Vagina (tissue), 2 donors: ENCODE data around the gene GALNTL6. TPM values are rescaled to one million over a fixed set of nuclear protein-coding genes. Genes with fewer than 3 reads are reported as not detected.

Experiments
- DNase-seq, 2 donors: peaks; one replicate each; pipeline ENCODE4 v3.0.0-alpha.2; 2017; ENCODE audit errors: extremely low spot score in 2 of 2
- H3K27ac ChIP-seq: fragments of 200-600 bp; sonication (generic); one replicate; pipeline ENCODE4 v1.5.1; 2019
- H3K27me3 ChIP-seq: fragments of 200-600 bp; sonication (generic); one replicate; pipeline ENCODE4 v1.5.1; 2019
- H3K36me3 ChIP-seq, 2 donors: fragments of 200-600 bp; sonication (generic); one replicate each; pipeline ENCODE4 v1.5.1; 2017 to 2019
- H3K4me1 ChIP-seq: fragments of 200-600 bp; sonication (generic); one replicate; pipeline ENCODE4 v1.5.1; 2019
- H3K4me3 ChIP-seq, 2 donors: fragments of 200-600 bp; sonication (generic); 1 replicate in 1 of 2; 2 replicates in 1 of 2; pipeline ENCODE4 v1.5.1; 2016 to 2019
- H3K9me3 ChIP-seq: fragments of 200-600 bp; sonication (generic); one replicate; pipeline ENCODE4 v1.5.1; 2019
- POLR2A ChIP-seq, 2 donors: fragments of 450-650 bp; IDR thresholded peaks; one replicate each; pipeline ENCODE4 v1.6.1; 2017; ENCODE audit warnings: antibody characterized with exemption in 2 of 2, mild to moderate bottlenecking in 2 of 2, moderate library complexity in 2 of 2
- POLR2AphosphoS5 ChIP-seq, 2 donors: sonication (generic); formaldehyde crosslinking; IDR thresholded peaks; one replicate each; pipeline ENCODE4 v1.9.0; 2017; ENCODE audit warnings: antibody characterized with exemption in 2 of 2, mild to moderate bottlenecking in 2 of 2, low read depth in 1 of 2; ENCODE audit not compliant: insufficient read depth in 1 of 2
- intact Hi-C: fragments of 100-400 bp; cut with DNase I; formaldehyde crosslinking; loops from one replicate; pipeline ENCODE4 v1.15.1; 2023
- total RNA-seq: library from RNA; depleted of rRNA; stranded (reverse); fragments of >200 nt; gene quantifications from one replicate; pipeline ENCODE4 v1.2.3, GENCODE V29; 2016
- TF ChIP-seq, protein P1 (sequence below), 3 experiments: fragments of 450-650 bp in 2 of 3; fragments of 200-600 bp in 1 of 3; sonication (generic) in 1 of 3; IDR thresholded peaks; one replicate each; pipeline ENCODE4 v1.5.1; 2017 to 2019; ENCODE audit warnings: antibody characterized with exemption in 3 of 3, mild to moderate bottlenecking in 2 of 3, moderate library complexity in 2 of 3

GALNTL6 gene
- total RNA-seq, 1 donor from 2014 or later: 0.74 TPM

DNA sequence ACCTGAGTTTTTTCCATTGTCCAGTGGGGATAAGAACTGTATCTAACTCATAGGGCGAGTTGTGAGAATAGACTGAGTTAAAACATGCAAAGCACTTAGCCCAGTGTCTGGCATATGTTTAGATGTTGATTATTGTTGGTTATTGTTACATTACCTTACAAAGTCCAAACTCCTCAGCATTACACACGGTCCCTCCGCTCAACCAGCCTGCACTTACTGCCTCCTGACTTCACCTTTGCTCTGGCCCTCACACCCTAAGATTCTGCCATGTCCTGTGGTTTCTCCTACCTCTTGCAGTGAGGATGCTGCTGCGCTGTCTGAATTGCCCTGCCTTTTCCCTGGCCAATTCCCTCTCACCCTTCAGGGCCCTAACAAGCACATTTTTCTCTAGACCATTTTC is 1053.2 kb downstream of the GALNTL6 start:
- no peak for DNase-seq
- Histone ChIP-seq H3K27ac (no peak overlapping the region), H3K9me3 (no peaks in the 10 kb centered on the region), H3K36me3 (no peaks in the 10 kb centered on the region), H3K27me3 (no peaks in the 10 kb centered on the region), H3K4me1 (no peaks in the 10 kb centered on the region), H3K4me3 (no peak overlapping the region)
- intact Hi-C loops: no loop called here
- TF ChIP-seq, protein P1, sequence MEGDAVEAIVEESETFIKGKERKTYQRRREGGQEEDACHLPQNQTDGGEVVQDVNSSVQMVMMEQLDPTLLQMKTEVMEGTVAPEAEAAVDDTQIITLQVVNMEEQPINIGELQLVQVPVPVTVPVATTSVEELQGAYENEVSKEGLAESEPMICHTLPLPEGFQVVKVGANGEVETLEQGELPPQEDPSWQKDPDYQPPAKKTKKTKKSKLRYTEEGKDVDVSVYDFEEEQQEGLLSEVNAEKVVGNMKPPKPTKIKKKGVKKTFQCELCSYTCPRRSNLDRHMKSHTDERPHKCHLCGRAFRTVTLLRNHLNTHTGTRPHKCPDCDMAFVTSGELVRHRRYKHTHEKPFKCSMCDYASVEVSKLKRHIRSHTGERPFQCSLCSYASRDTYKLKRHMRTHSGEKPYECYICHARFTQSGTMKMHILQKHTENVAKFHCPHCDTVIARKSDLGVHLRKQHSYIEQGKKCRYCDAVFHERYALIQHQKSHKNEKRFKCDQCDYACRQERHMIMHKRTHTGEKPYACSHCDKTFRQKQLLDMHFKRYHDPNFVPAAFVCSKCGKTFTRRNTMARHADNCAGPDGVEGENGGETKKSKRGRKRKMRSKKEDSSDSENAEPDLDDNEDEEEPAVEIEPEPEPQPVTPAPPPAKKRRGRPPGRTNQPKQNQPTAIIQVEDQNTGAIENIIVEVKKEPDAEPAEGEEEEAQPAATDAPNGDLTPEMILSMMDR (IDR thresholded peaks at IDR 0.05): no peak
- TF ChIP-seq POLR2AphosphoS5 (IDR thresholded peaks at IDR 0.05; ENCODE audit: insufficient read depth in 1 of 2, low read depth in 1 of 2) (no peak), POLR2A (IDR thresholded peaks at IDR 0.05) (no peak)

DNA sequence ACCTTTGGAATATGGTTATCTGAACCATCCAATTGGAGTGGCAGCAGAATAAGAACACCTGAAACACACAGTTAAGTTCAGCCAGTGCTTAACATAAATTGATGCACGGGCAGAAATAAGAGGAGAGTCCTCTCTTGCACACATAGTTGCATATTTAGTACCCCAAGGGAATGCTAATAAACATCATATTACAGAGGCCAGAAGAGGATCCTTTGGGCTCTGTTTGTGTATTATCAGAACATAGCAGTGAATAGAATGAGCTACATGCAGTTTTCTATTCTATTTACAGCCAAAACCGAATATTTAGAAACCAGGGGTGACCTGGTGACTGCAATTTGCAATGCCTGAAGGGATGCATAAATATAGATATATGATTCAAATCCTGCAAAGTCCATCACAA is 1054.6 kb downstream of the GALNTL6 start:
- intact Hi-C loops: no loop called here
- H3K4me3 ChIP-seq: no peak overlapping the region
- H3K27ac ChIP-seq: no peak overlapping the region
- H3K9me3 ChIP-seq: no peaks in the 10 kb centered on the region
- DNase-seq: no peak
- H3K27me3 ChIP-seq: no peaks in the 10 kb centered on the region
- H3K4me1 ChIP-seq: no peaks in the 10 kb centered on the region
- H3K36me3 ChIP-seq: no peaks in the 10 kb centered on the region
- no peak for TF ChIP-seq POLR2A (IDR thresholded peaks at IDR 0.05)
- TF ChIP-seq, protein P1 (IDR thresholded peaks at IDR 0.05): no peak
- TF ChIP-seq POLR2AphosphoS5 (IDR thresholded peaks at IDR 0.05; ENCODE audit: insufficient read depth in 1 of 2, low read depth in 1 of 2): no peak

DNA sequence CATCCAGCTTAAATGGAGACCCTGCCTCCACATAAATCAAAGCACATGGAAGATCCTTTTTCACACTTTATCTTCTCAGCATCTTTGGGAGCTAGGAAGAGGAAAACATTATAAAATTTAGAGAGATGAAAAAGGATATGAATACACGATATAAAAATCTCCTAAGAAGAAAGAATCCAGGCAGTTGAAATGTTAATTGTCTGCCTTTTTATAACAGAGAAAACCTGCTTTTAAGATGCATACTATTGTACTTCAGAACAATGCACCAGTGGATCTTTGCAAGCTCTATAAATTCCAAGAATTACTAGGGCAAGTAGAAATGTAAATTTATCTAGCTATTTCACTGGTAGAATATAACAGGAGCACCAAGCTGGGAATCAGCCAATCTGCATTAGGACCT is 1055.1 kb downstream of the GALNTL6 start:
- no peaks in the 10 kb centered on the region for H3K27me3 ChIP-seq
- no peaks in the 10 kb centered on the region for H3K36me3 ChIP-seq
- no peaks in the 10 kb centered on the region for H3K4me1 ChIP-seq
- TF ChIP-seq POLR2AphosphoS5 (IDR thresholded peaks at IDR 0.05; ENCODE audit: insufficient read depth in 1 of 2, low read depth in 1 of 2): no peak
- TF ChIP-seq, protein P1 (IDR thresholded peaks at IDR 0.05): no peak
- no peak for TF ChIP-seq POLR2A (IDR thresholded peaks at IDR 0.05)
- no peak for DNase-seq
- intact Hi-C loops: no loop called here
- no peak overlapping the region for H3K27ac ChIP-seq
- no peak overlapping the region for H3K4me3 ChIP-seq
- no peaks in the 10 kb centered on the region for H3K9me3 ChIP-seq

DNA sequence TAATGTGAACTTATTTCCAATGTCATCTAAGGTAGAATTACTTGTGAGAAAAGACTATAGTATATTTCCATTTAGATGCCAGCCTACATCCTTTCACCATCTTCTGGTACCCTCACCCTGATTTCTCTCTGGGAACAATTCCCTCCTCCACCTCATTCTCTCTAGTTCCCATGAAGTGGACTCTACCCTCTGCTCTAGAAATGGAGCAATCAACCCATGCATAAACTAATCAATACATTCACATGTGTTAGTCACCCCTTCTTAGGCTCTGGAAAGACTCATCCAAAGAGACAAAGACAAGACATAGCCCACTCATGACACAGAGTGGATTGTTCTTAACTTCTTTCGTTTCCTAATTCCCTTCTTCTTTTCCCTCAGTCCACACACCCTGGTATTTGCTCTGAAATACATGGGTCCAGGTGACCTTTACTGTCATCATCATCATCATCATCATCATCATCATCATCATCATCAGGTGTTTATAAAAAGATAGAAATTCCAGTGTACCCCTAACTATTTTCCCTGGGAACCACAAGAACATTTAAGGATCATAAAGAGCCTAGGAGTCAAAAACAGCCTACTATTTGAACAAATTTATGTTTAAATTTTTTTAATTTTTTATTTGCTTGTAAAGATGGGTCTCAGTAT is 1056.5 kb downstream of the GALNTL6 start:
- TF ChIP-seq, protein P1 (IDR thresholded peaks at IDR 0.05): no peak
- TF ChIP-seq POLR2AphosphoS5 (IDR thresholded peaks at IDR 0.05; ENCODE audit: insufficient read depth in 1 of 2, low read depth in 1 of 2) (no peak), POLR2A (IDR thresholded peaks at IDR 0.05) (no peak)
- intact Hi-C loops: no loop called here
- Histone ChIP-seq H3K27me3 (no peaks in the 10 kb centered on the region), H3K4me1 (no peaks in the 10 kb centered on the region), H3K4me3 (no peak overlapping the region), H3K36me3 (no peaks in the 10 kb centered on the region), H3K9me3 (no peaks in the 10 kb centered on the region), H3K27ac (no peak overlapping the region)
- DNase-seq: no peak

DNA sequence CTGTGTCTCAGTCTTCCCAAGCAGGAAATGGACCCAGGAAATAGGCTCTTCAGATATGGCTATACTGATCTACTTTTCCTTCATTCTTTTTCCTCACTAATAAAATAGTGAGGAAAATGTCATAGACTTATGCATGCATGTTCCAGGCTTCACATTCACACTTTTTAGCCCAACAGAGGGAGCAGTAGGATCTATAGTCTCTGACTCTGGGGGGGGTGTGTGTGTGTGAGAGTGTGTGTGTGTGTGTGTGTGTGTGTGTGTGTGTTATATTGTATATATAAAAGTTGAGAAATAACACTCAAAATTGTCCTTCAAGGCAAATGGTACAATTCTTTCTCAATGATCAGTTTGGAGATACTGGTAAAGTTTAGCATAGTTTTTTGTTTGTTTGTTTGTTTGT is 1058.2 kb downstream of the GALNTL6 start:
- intact Hi-C loops: no loop called here
- TF ChIP-seq POLR2AphosphoS5 (IDR thresholded peaks at IDR 0.05; ENCODE audit: insufficient read depth in 1 of 2, low read depth in 1 of 2): no peak
- no peak for TF ChIP-seq POLR2A (IDR thresholded peaks at IDR 0.05)
- TF ChIP-seq, protein P1 (IDR thresholded peaks at IDR 0.05): no peak
- Histone ChIP-seq H3K4me1 (no peaks in the 10 kb centered on the region), H3K9me3 (no peaks in the 10 kb centered on the region), H3K27me3 (no peaks in the 10 kb centered on the region), H3K36me3 (no peaks in the 10 kb centered on the region), H3K4me3 (no peak overlapping the region), H3K27ac (no peak overlapping the region)
- DNase-seq: no peak
